ENCODE measurements around the gene DDN.
A peak's percentile ranks its signal among the peaks of the same experiment; 100 is the strongest.

DDN gene

DNA sequence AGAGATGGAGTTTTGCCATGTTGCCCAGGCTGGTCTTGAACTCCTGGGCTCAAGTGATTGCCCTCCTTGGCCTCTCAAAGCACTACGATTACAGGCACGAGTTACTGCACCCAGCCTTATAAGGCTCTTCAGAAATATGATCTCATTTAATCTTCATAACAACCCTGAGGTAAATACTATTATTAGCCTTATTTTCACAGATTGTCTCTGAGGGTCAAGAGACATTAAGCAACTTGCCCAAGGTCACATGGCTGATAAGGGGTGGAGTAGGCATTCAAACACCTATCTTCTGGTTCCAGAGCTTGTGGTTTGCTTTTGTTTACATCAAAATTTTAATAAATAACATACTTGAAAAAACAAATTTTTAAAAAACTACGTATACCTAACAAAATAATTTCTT, 14.3 kb upstream of the DDN start:
- DNase-seq (ENCODE audit: low read depth in 2 of 2): no peak

DNA sequence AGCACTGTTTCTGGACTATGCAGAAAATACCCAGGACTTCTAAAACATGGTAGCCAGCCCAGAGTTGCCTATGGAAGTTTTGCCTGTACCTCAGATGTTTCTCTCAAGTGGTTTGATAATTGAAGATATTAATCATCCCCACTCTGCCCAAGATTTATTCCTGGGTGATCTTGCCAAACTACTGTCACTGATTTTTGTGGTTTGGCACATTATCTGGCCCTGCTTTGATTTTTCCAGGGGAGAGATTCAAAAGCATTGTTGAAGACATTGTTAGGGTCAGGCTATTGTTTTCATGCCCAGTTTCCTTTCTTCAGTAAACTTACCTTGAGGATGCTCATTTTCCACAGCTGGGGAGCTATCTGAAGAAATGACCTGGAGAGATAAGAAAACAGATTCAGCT, 13.6 kb upstream of the DDN start:
- no peak for DNase-seq (ENCODE audit: low read depth in 2 of 2)

DNA sequence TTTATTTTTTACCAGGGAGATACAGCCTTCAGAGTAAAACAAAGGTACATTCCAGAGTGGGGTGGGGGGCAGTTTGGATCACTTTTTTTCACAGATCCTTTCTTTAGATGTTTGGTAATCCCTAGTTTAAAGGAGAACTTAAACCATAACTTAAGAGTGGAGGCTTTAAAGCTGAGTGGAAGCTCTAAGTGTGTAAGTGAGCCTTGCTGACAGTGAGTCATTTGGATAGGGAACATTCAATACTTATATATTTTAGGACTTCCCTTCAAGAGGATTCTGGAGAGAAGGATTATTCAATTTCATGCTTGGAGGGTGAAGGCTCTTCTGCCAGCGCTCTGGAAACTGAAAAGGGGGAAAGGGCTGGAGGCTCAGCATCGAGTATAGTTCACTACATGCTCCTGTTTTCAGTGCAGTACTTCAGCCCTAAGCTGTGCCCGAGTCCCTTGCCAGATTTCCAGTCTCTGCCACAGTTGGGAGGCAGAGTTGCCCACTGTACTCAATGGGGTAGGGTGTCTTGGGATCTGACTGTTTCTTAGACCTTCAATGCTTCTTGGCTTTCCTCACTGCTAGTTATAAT, 11.0 kb upstream of the DDN start:
- DNase-seq (ENCODE audit: low read depth in 2 of 2): no peak

DNA sequence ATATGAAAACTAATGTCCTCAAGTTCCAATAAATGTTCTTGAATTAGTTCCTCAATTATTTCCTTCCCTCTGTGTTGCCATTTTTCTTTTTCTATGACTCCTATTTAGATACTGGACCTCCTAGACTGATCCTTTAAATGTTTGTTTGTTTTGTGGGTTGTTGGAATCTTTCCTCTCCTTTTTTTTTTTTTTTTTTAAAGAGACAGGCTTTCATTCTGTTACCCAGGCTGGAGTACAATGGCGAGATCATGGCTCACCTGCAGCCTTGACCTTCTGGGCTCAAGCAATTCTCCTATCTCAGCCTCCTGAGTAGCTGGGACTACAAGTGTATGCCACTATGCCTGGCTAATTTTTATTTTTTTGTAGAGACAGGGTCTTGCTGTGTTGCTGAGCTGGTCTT, 9.8 kb upstream of the DDN start:
- DNase-seq (ENCODE audit: low read depth in 2 of 2): no peak

DNA sequence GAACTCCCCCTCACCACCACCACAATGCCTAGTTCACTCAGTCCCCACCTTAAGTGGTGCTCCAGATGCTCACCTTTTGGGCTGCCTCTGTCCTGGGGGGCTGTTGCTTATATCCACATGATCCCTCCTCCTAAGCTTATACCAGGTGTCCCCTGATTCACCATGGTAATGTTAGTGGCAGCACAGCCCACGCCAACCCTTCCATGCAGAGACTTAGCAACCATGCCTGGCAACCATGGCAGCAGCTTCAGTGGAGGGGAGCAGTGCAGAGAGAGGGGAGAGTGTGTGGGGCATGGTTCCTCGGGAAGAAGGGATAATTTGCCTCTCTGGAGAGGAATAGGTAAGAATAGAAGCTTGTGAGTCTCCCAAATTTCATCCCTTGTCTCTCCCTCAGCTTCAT, 1.2 kb upstream of the DDN start:
- no peak for DNase-seq (ENCODE audit: low read depth in 2 of 2)

DNA sequence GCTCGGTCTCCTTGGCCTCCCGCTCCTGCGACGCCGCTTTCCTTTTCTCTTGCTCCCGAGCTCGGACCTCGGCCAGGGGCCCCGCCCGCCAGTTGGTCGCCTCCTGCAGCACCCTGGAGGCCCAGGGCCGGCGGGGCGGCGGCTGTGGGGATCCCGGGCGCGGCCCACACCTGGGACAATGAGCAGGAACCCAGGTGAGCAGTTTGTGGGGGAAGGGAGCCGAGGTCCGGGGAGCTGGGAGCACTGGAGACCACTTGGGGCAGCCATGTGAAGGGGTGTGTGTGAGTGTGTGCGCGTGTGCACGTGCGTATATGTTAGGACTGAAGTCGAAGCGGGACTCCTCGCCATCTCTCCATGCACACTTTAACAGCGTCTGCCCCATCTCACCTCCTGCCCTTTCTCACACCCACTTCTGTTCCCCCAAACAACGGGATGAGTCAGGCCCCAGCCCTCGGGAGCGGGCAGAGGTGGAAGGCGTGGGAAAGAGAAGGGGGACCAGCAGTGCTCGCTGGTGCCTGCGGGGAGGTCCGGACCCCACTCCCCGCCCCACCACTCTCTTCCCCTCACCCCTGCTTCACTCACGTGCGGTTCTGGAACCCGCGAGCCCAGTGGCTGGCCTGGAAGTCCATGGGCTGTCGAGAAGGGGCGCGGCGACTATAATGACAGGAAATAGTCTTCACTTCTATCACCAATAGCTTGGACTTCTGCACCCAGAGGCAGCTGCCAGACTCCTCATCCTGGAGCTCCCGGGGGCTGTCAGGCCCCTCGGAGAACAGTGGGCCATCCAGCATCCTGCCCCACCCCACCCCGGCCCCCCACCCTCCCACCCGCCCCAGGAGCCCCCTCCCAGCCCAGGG, 450 bp downstream of the DDN start:
- DNase-seq (ENCODE audit: low read depth in 2 of 2): no peak

DNA sequence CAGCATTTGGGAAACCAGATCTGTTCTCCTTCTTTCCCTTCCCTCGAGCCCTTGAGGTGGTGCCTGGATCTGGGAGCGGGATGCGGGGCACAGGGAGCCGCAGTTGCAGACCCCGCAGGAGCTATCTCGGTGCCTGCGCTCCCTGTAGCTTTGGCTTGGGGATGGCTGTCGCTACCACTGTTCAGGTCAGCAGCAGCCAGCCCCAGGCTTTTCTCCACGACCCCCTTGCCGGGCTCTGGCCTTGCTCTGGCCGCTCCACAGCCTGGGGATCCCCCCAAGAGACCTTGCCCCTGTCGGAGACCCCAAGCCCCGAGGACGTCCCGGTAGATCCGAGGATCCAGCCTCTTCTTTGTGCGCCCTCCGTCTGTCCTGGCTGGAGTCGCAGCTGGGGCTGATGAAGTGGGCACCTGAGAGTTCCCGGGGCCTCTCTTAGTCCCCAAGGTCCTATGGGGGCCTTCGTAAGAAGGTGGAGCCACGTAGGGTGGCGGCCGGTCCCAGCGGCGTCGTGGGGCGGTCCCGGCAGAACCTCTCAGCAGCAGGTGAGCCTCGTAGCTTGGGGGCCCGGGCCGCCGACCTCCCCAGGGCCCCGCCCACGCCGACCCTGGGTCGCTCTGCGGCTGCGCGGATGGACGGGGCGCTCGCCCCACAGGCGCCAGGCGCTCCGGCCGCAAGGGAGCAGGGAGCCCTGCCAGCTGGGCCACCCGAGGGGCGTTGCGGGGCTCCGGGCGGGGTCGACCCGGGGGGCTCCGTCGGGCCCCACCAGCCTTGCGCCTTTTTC, 1.3 kb downstream of the DDN start:
- DNase-seq (ENCODE audit: low read depth in 2 of 2): no peak

DNA sequence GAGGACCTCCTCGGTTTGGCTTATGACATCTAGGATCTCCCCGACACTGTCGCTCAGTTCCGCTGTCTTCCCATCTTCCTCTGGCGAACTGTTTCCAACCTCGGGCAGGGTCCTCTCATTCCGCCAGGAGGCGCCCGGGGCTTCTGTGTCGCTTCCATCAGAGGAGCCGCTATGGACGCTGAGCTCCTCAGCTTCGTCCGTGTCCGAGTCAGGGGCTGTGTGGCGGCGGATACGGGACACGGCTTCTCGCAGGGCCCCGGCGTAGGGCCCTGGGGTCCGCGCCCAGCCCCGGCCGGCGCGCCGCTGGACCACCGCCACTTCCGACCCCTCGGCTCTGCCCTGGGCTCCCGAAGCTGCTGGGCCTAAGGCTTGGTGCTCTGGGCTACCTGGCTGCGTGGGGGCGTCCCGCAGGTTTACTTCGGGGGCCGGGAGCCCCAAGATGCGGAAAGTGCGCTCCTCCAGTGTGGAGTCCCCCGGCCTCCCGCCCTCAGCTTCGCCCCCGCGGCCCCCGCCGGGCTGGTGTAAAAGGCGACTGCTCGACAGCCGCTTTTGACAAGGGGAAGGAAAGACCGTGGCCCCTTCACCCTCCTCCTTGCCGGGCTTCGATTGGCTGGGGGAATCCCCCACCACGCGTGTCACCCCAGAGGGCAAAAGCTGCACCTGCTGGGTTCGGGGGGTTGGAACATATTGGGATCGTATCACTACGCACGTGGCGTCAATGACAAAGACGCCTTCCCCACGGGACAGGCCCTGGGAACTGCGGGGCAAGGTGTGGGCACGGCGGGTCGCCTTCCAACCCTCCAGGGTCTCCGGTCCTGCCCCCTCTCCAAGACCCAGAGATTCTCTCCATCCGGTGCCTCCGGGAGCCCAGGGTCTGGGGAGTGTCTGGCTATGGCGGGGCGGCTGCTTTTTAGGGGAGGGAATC, 2.1 kb downstream of the DDN start:
- DNase-seq (ENCODE audit: low read depth in 2 of 2): peak in 1 of 2 donors; percentile 31

DNA sequence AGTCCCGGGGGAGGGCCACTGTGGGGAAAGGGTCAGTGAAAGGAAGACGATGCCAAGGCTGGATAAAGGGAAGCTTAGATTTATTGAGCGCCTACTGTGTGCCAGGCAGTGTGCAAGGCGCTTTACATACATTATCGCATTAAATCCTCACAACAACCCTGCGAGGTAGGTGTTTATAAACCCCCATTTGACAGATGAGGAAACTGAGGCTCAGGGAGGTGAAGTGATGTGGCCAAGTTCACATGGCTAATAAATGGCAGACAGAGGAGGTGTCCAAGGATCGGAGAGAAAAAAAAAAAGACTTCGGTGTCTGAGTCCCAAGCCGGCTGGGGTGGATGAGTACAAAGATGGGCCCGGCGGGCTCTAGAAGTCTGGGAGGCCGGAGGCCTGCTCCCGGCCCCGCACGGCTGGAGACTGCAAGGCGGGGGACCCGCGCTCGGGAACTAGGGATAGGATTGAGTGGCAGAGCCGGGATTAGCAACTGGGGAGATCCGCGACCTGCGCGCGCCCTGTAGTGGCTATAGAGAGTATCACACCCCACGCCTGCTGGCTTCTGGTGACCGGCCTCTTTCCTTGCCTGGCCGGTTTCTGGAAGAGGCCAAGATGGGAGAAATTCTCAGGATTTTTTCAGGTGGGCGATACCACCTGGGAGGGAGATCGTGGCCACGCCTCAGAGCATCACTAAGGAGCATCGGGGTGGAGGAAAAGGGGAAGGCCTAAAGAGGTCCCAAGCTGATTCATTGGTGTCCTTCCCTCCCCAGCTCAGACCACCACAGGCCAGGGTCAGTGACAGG, 3.9 kb downstream of the DDN start:
- DNase-seq (ENCODE audit: low read depth in 2 of 2): peak in 1 of 2 donors; percentile 29

DNA sequence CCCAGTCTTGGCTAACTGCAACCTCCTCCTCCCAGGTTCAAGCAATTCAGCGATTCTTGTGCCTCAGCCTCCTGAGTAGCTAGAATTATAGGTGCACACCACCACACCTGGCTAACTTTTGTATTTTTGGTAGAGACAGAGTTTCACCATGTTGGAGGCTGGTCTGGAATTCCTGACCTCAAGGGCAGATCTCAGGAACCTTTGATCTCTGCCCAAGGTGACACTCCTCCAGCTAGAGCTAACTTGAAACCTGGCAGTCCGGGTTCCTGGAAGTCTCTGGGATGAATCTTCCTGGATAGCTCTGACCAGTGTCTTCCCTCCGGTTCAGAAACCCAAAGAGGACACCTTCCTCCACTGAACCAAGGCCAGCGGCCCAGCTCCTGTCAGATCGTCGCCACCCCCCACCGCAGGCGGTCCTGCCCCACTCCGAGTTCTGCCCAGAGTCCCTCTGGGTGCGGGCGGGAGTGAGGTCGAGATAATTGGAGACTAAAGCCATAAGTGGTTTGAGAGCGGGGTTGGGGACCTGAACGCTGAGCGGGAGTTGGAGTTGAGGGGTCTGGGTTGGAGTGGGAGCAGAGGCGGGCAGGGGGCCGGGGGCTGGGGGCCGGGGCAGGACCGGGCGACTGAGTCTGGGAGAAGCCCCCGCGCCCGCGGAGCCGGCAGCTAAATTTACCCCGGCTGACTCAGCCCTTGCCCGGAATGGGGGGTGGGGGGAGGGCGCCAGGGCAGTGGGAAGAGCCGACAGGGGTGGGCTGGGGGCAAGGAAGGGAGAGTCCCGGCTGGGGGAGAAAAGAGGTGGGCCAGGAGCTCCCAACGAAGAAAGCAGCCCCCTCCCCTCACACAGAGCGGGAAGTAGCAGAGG, 4.7 kb downstream of the DDN start:
- no peak for DNase-seq (ENCODE audit: low read depth in 2 of 2)

DNA sequence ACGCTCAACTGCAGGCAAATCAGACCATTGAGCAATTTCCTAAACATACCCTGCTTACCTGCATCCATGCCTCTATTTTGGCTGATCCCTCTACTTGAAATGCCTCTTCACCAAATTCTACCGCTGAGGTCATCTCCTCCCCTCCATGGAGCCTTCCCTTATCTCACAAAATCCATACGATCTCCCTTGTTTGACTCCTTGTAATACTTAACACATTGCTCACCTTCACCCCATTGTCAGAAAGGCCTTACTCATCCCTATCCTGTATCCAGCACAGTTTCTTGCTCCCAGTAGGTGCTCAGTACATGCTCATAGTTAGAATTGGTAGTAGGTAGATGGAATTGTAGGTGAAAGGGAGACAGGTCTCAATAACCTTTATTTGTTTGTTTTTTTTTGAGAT, 5.4 kb downstream of the DDN start:
- DNase-seq (ENCODE audit: low read depth in 2 of 2): no peak

DNA sequence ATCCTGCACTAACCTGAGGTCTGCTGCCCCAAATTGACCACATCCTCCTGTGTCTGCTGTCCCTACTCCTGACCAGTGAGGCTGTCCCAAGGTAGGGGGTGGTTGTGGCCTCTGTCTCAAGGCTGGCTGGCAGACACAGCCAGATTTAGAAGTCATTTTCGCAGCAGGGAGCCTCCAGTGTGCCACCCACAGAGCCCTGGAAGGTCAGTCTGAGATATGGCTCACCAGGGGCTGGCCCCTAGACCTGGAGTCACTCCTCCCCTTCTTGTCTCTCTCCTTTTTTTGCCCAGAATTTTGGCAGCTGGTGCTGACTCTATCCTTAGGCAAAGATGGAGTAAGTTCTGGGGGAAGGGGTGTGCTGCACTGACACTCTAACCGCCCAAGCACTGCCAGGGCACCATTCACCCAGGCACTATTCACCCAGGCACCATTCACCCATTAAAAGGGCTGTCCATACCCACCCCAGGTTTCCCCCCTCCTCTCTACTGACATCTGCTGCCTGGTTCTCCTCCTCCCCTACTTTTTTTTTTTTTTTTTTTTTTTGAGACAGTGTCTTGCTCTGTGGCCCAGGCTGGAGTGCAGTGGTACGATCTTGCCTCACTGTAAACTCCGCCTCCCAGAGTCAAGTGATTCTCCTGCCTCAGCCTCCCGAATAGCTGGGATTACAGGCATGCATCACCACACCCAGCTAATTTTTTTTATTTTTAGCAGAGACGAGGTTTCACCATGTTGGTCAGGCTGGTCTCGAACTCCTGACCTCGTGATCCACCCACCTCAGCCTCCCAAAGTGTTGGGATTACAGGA, 7.7 kb downstream of the DDN start:
- no peak for DNase-seq (ENCODE audit: low read depth in 2 of 2)

DNA sequence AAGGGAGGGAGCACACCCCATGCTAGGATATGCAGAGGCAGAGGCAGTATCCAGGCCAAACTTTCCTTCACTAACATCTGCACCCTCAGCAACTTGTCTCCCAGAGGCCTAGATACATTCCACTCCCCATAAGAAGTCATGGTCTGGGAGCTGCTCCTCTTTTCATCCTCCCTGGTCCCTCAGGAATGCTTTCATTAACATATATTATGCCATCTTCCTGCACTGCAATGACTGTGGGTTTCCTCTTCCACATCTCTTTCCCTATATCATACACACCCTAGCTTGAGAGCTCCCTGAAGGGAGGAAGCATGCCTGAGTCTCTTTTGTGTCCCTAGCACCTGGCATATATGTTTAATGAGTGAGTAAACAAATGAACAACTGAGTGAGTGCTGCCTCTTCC, 8.6 kb downstream of the DDN start:
- DNase-seq (ENCODE audit: low read depth in 2 of 2): no peak

DNA sequence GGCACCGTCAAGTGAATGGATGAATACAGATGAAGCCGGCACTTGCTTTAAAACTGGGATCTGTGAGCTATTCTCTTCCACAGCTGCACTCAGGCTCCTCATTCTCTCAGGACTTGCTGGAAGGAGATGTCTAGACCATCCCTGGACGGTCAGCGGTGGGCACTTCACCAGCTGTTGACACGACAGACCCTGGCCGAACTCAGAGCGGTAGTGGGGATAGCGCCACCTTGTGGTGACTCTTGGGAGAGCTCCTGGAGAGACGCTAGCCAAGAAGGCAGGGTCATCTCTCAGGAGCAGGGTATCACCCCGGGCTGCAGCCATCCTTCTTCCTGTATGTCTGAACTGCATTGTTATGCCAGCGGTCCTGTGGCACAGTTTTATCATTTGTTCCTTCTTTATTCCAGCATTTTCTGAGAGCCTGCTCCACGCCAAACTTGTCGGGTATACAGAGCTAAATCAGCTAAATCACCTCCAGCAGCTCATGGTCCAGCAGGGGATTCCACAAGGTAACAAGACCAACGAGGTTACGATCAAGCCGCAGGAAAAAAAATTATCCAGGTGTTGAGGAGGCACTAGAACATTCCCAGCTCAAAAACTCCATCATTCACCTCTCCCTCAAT, 11.0 kb downstream of the DDN start:
- peak in 1 of 2 donors; percentile 58 for DNase-seq (ENCODE audit: low read depth in 2 of 2)

DNA sequence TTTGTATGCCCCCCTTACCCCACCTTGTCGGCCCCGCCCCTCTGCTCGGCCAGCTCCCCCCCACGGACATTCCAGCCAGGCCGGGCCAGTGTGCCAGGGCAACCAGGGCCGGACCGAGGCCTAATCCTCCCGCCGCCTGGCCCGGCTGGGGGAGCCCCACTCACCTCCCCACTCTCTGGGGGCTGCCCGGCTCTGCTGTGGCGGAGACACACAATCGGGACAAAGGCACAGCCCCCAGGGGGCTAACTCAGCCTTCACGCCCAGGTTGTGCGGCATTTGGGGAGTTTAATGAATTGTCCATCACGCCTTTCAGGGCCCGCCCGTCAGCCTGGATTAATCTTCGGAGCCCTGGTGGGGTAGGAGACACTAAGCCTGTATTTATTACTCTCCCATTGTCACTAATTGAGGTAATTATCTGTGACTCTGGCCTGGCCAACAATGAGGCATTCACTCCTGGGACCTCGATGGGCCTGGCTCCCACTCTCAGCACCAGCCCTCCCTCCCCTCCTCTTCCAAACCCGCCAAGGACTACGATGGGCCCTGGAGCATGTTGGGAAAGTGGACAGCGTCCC, 12.4 kb downstream of the DDN start:
- DNase-seq (ENCODE audit: low read depth in 2 of 2): no peak

DNA sequence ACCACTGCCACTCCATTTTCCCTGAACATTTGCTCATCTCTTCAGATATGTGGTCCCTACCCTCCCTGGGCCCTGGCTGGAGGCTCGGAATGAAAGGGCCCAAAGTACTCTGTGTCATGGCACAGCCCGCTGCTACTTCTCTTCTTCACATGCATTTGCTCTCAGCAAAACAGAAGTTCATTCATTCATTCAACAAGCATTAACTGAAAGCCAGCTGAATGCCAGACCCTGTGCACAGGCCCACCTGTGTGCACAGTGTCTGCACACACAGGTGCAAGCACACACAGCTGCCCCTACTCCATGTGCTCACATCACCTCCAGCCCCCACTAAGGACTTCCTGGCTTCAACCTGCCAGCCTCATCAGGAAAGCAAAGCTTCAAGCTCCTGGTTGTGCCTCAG, 13.3 kb downstream of the DDN start:
- DNase-seq (ENCODE audit: low read depth in 2 of 2): no peak

DNA sequence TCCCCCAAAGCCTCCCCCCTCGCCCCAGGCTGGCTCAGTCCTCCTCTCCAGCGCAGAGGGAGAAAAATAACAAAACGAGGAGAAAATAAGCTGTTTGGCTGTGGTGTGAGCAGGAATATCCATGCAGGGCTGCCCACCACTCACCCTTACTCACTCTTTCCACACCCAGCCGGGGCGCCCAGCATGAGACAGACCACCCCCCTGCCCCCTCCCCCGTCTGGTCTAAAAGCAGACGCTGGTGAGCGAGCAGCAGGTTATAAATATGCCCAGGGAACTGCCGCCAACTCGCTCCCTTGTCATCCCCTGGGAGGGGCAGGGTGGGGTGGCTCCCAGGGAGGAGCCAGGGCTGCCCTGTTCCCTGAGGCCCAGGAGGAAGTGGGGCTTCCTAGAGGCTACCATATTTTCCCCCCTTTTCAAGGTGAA, 13.7 kb downstream of the DDN start:
- no peak for DNase-seq (ENCODE audit: low read depth in 2 of 2)

DNA sequence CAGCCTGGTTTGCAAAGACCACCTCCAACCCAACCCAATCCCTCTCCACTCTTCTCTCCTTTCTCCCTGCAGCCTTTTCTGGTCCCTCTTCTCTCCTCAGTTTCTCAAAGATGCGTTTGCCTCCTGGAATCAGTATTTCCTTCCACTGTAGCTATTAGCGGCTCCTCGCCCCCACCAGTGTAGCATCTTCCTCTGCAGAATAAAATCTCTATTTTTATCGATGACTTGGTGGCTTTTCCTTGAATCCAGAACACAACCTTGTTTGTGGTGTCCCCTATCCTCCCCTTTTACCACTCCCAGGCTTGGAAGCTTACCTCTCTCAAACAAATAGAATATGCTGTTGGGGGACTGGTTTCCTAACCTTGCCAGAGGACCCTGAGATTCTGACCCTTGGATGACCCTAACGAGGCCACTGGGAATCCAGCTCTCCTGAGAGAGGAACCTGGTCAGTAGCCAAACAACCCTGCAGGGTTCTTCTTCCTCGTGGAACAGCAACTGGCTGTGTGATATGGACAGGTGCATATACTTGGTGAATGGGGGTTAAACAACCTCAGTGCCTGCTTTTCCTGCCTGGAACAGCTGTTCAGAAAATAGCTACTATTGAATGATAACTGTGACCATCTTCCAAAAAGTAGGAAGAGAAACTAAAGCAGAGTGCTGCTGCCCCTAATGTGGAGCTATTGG, 16.6 kb downstream of the DDN start:
- DNase-seq (ENCODE audit: low read depth in 2 of 2): no peak

All from stimulated activated CD8-positive, alpha-beta memory T cell treated with anti-CD3 and anti-CD28 coated beads, Interleukin-2, amount 100 ng/mL, for 1 hour (primary cell).